Panc1 (cell line): ENCODE results near the gene FOXM1. TPM values are rescaled to one million over a fixed set of nuclear protein-coding genes. Genes with fewer than 3 reads are reported as not detected.

Experiments used
- ATAC-seq: fragments of 200-7000 bp; cut with Tn5 transposase; 2 replicates; pipeline ENCODE4 v1.9.1; 2020; ENCODE audit warnings: mild to moderate bottlenecking, moderate library complexity
- BruUV-seq: library from RNA; stranded (reverse); fragments of 400-500 nt; replicated peaks from 2 replicates; lab custom pipeline; 2021; lab: Mats Ljungman, UMichigan
- CTCF ChIA-PET: fragments of 300-600 bp; sonication (Branson Sonifier 250); formaldehyde crosslinking; loops from one replicate; lab custom pipeline; 2022; ENCODE audit warnings: antibody characterized with exemption; lab: Charles Lee
- POLR2A ChIA-PET: fragments of 300-600 bp; sonication (Branson Sonifier 250); formaldehyde crosslinking; loops from one replicate; lab custom pipeline; 2022; ENCODE audit warnings: antibody characterized with exemption; lab: Charles Lee
- DNase-seq: peaks from one replicate; pipeline ENCODE4 v3.0.0-alpha.2; 2010; ENCODE audit warnings: low read depth, low spot score
- H3K27ac ChIP-seq: 2 replicates; pipeline ENCODE4 v1.5.1; 2011; ENCODE audit warnings: mild to moderate bottlenecking, low read length, inconsistent platforms
- H3K27me3 ChIP-seq: fragments of 200-500 bp; sonication (Bioruptor generic); 2 replicates; pipeline ENCODE4 v1.6.0; 2014; ENCODE audit warnings: low read length, inconsistent platforms; ENCODE audit not compliant: control insufficient read depth, insufficient read depth
- H3K36me3 ChIP-seq: fragments of 200-500 bp; sonication (Bioruptor generic); 2 replicates; pipeline ENCODE4 v1.5.1; 2014; ENCODE audit warnings: inconsistent platforms, mild to moderate bottlenecking, low read length, moderate library complexity; ENCODE audit not compliant: control insufficient read depth, insufficient read depth
- H3K4me1 ChIP-seq: 2 replicates; pipeline ENCODE4 v1.5.1; 2011; ENCODE audit warnings: inconsistent platforms, mild to moderate bottlenecking, low read length, moderate library complexity; ENCODE audit not compliant: control insufficient read depth, insufficient read depth
- H3K4me3 ChIP-seq, 2 experiments: 2 replicates each; pipeline ENCODE4 v1.5.1; 2011 to 2012; ENCODE audit warnings: low read depth in 2 of 2, low read length in 2 of 2, mild to moderate bottlenecking in 2 of 2, inconsistent platforms in 1 of 2, moderate library complexity in 1 of 2
- H3K9me3 ChIP-seq: fragments of 200-500 bp; sonication (Bioruptor generic); 2 replicates; pipeline ENCODE4 v1.5.1; 2014; ENCODE audit warnings: low read depth, mild to moderate bottlenecking, inconsistent platforms, low read length, moderate library complexity; ENCODE audit not compliant: control insufficient read depth, insufficient read depth
- POLR2AphosphoS5 ChIP-seq: IDR thresholded peaks from 2 replicates; pipeline ENCODE4 v1.6.1; 2012; ENCODE audit warnings: mild to moderate bottlenecking, low read depth, low read length, moderate library complexity
- SIN3A ChIP-seq: IDR thresholded peaks from 2 replicates; pipeline ENCODE4 v1.6.1; 2012; ENCODE audit warnings: low read depth, mild to moderate bottlenecking, low read length, moderate library complexity, borderline replicate concordance; ENCODE audit not compliant: insufficient read depth
- TCF7L2 ChIP-seq: IDR thresholded peaks from 2 replicates; pipeline ENCODE4 v1.6.1; 2011; ENCODE audit warnings: mild to moderate bottlenecking, low read depth, low read length, inconsistent platforms
- in situ Hi-C: cut with HindIII; loops from 2 replicates; pipeline ENCODE4 v1.10.0; 2016; ENCODE audit warnings: low sequenced_read_pairs, low pct_unique_long_range_greater_than_20kb
- intact Hi-C: fragments of 100-400 bp; cut with micrococcal nuclease; formaldehyde crosslinking; loops from one replicate; pipeline ENCODE4 v1.10.0; 2022; ENCODE audit not compliant: unreplicated experiment
- total RNA-seq: library from RNA; stranded (reverse); gene quantifications from one replicate; pipeline ENCODE4 v1.2.1, GENCODE V29; 2021; ENCODE audit not compliant: unreplicated experiment
- TF ChIP-seq, protein P1 (sequence below), 2 experiments: IDR thresholded peaks; 2 replicates each; pipeline ENCODE4 v1.6.1; 2011 to 2012; ENCODE audit warnings: low read depth in 2 of 2, control low read depth in 1 of 2, low read length in 1 of 2, mild to moderate bottlenecking in 1 of 2, moderate library complexity in 1 of 2; ENCODE audit not compliant: insufficient read depth in 1 of 2
- TF ChIP-seq, protein P2 (sequence below): fragments of 450-650 bp; IDR thresholded peaks from 2 replicates; pipeline ENCODE4 v1.5.1; 2017; ENCODE audit warnings: mild to moderate bottlenecking

Gene FOXM1
- total RNA-seq, 1 experiment from 2014 or later, result 71.2 TPM

DNA sequence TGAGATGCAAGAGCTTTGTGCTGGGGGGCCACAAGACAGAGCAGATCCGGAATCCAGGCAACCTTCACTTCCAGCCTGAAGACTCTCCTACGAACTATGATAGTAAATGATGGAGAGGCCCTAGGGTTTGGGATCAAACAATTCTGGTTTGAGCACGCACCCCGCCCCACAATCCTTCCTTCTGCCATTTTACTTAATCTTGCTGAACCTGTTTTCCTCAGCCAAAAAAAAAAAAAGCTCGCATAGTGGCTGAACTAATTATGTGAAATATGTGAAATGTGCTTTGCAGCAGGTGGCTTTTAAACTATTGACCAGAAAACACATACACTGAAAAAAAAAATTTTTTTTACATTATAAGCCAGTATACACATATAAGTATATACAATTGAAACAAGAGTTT is 65.2 kb downstream of the FOXM1 start:
- peaks cover 2% of the 10 kb centered on the region; the same call in 1 of the 2 replicates for H3K36me3 ChIP-seq
- POLR2A ChIA-PET, result interaction anchor here (0.6 kb wide), 1 partner anchor 1220 kb away, joined by 3 read pairs; no protein-coding TSS in a partner anchor
- in situ Hi-C loops (no loop called here), intact Hi-C loops (no loop called here)
- TF ChIP-seq, protein P1, sequence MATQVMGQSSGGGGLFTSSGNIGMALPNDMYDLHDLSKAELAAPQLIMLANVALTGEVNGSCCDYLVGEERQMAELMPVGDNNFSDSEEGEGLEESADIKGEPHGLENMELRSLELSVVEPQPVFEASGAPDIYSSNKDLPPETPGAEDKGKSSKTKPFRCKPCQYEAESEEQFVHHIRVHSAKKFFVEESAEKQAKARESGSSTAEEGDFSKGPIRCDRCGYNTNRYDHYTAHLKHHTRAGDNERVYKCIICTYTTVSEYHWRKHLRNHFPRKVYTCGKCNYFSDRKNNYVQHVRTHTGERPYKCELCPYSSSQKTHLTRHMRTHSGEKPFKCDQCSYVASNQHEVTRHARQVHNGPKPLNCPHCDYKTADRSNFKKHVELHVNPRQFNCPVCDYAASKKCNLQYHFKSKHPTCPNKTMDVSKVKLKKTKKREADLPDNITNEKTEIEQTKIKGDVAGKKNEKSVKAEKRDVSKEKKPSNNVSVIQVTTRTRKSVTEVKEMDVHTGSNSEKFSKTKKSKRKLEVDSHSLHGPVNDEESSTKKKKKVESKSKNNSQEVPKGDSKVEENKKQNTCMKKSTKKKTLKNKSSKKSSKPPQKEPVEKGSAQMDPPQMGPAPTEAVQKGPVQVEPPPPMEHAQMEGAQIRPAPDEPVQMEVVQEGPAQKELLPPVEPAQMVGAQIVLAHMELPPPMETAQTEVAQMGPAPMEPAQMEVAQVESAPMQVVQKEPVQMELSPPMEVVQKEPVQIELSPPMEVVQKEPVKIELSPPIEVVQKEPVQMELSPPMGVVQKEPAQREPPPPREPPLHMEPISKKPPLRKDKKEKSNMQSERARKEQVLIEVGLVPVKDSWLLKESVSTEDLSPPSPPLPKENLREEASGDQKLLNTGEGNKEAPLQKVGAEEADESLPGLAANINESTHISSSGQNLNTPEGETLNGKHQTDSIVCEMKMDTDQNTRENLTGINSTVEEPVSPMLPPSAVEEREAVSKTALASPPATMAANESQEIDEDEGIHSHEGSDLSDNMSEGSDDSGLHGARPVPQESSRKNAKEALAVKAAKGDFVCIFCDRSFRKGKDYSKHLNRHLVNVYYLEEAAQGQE (IDR thresholded peaks at IDR 0.05; ENCODE audit: insufficient read depth in 1 of 2, low read depth in 2 of 2, low read length in 1 of 2), result no peak
- TF ChIP-seq TCF7L2 (no peak), SIN3A (no peak), POLR2AphosphoS5 (no peak)
- TF ChIP-seq, protein P2, sequence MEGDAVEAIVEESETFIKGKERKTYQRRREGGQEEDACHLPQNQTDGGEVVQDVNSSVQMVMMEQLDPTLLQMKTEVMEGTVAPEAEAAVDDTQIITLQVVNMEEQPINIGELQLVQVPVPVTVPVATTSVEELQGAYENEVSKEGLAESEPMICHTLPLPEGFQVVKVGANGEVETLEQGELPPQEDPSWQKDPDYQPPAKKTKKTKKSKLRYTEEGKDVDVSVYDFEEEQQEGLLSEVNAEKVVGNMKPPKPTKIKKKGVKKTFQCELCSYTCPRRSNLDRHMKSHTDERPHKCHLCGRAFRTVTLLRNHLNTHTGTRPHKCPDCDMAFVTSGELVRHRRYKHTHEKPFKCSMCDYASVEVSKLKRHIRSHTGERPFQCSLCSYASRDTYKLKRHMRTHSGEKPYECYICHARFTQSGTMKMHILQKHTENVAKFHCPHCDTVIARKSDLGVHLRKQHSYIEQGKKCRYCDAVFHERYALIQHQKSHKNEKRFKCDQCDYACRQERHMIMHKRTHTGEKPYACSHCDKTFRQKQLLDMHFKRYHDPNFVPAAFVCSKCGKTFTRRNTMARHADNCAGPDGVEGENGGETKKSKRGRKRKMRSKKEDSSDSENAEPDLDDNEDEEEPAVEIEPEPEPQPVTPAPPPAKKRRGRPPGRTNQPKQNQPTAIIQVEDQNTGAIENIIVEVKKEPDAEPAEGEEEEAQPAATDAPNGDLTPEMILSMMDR, result no peak
- DNase-seq, result no peak
- ATAC-seq, result no peak
- peak overlapping the region in 1 of 2 experiments; percentile 55; a peak in 3 of 4 replicates for H3K4me3 ChIP-seq
- CTCF ChIA-PET, result no interaction called here
- BruUV-seq, result TSS peak; percentile 89
- no peaks in the 10 kb centered on the region for H3K9me3 ChIP-seq
- H3K27me3 ChIP-seq, result no peaks in the 10 kb centered on the region
- peaks cover 6% of the 10 kb centered on the region; the same call in 1 of the 2 replicates for H3K4me1 ChIP-seq
- peak overlapping the region; percentile 78 for H3K27ac ChIP-seq

Other genes starting within 250 kb of the FOXM1 start
- gene FKBP4, start 82.2 kb downstream of the FOXM1 start, total RNA-seq, result 64.9 TPM
- gene ITFG2, start 64.5 kb downstream of the FOXM1 start, total RNA-seq, result 17.4 TPM
- not detected for gene NRIP2, start 42.1 kb downstream of the FOXM1 start, total RNA-seq
- gene TEX52, start 20.1 kb downstream of the FOXM1 start, total RNA-seq, result not detected
- gene RHNO1, start within 50 bp of the FOXM1 start, total RNA-seq, result 37.7 TPM
- gene TULP3, start 13.7 kb upstream of the FOXM1 start, total RNA-seq, result 29.3 TPM
- gene TEAD4, start 82.2 kb upstream of the FOXM1 start, total RNA-seq, result 47.6 TPM
- 7.7 TPM for gene TSPAN9, start 200.2 kb upstream of the FOXM1 start, total RNA-seq